ENCODE measurements around the gene SPON1. TPM values are rescaled to one million over a fixed set of nuclear protein-coding genes. Genes with fewer than 3 reads are reported as not detected.
A peak's percentile ranks its signal among the peaks of the same experiment; 100 is the strongest.

The SPON1 gene
- total RNA-seq, 1 experiment from 2014 or later, result 0.20 TPM

DNA sequence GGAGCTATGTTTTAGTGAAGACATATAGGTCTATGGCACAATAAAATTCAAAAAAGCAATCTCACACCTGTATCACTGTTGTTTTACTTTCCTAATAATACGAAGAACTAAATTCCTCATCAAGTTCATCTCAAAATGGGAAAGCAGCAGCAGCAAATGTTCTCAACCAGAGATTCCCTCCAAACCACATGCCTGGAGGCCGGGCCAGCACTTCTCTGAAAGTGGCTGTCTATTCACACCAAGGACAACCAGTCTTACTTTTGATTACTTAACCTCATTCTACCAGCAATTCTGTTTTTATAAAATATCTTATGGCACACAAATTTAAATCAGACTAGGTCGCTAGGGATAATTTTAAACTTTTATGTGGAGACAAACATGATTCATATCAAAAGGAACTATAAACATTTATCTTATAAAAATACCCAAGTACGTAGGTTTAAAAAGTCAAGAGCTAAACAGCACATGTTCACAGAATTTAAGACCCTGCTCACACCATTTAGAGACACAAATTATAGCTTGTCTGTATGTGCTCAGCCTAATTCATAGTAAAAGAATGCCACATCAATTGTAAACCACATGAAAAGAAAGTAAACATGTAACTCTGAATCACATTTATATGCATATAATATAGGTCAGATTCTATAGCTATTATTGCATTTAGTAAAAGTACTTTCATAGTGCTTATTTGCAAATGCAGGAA is 350.4 kb downstream of the SPON1 start:
- no peak overlapping the region for H3K4me2 ChIP-seq (ENCODE audit: insufficient read depth, insufficient read length, low read length)
- peaks cover 63% of the 10 kb centered on the region; the same call in 1 of the 2 replicates for H3K79me2 ChIP-seq (ENCODE audit: insufficient read depth, low read length)
- no peaks in the 10 kb centered on the region for H4K20me1 ChIP-seq (ENCODE audit: control insufficient read depth, insufficient read depth, insufficient read length)
- TF ChIP-seq, protein P1, sequence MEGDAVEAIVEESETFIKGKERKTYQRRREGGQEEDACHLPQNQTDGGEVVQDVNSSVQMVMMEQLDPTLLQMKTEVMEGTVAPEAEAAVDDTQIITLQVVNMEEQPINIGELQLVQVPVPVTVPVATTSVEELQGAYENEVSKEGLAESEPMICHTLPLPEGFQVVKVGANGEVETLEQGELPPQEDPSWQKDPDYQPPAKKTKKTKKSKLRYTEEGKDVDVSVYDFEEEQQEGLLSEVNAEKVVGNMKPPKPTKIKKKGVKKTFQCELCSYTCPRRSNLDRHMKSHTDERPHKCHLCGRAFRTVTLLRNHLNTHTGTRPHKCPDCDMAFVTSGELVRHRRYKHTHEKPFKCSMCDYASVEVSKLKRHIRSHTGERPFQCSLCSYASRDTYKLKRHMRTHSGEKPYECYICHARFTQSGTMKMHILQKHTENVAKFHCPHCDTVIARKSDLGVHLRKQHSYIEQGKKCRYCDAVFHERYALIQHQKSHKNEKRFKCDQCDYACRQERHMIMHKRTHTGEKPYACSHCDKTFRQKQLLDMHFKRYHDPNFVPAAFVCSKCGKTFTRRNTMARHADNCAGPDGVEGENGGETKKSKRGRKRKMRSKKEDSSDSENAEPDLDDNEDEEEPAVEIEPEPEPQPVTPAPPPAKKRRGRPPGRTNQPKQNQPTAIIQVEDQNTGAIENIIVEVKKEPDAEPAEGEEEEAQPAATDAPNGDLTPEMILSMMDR (conservative IDR thresholded peaks at IDR 0.05), result no peak
- no peak overlapping the region for H4K5ac ChIP-seq (ENCODE audit: insufficient read length, low read depth, low read length)
- no peak overlapping the region for H2BK5ac ChIP-seq (ENCODE audit: insufficient read length, low read length)
- no peak overlapping the region for H3K4me3 Mint-ChIP-seq
- no peaks in the 10 kb centered on the region for H3K27me3 Mint-ChIP-seq (ENCODE audit: low read depth)
- H3K14ac ChIP-seq (ENCODE audit: insufficient read depth, low read length), result no peak overlapping the region
- H3K9me3 ChIP-seq (ENCODE audit: control insufficient read depth, low read depth, low read length), result no peaks in the 10 kb centered on the region
- H2AFZ ChIP-seq (ENCODE audit: low read length), result no peak overlapping the region
- peaks cover 29 to 43% of the 10 kb centered on the region in 2 experiments for H3K4me1 Mint-ChIP-seq
- no peak overlapping the region for H4K8ac ChIP-seq (replicated peaks; ENCODE audit: insufficient read length, low read depth, low read length)
- H2AK5ac ChIP-seq (ENCODE audit: insufficient read length, low read length), result no peak overlapping the region
- H2BK15ac ChIP-seq (ENCODE audit: low read depth, low read length), result no peak overlapping the region
- H2BK12ac ChIP-seq (ENCODE audit: insufficient read length, low read depth, low read length), result no peak overlapping the region
- H2BK20ac ChIP-seq (ENCODE audit: low read depth, low read length, poor library complexity, severe bottlenecking), result no peak overlapping the region
- DNase-seq, result no peak
- no peak overlapping the region for H3K9ac ChIP-seq (ENCODE audit: extremely low read depth, insufficient read length, low read length)
- no peak overlapping the region for H3K4ac ChIP-seq (ENCODE audit: low read depth, low read length)
- WGBS (ENCODE audit: extremely low coverage, insufficient read length, low lambda C conversion rate), result no CpG with 5 or more reads among the region's 4 CpGs
- no peak overlapping the region for H2BK120ac ChIP-seq (ENCODE audit: low read depth, low read length, poor library complexity, severe bottlenecking)
- H3K36me3 Mint-ChIP-seq (ENCODE audit: insufficient read depth in 1 of 3, low read depth in 3 of 3), result no peaks in the 10 kb centered on the region
- H3K23ac ChIP-seq (ENCODE audit: insufficient read length, low read depth, low read length), result no peak overlapping the region
- H3K27ac Mint-ChIP-seq, result peak overlapping the region in 2 of 3 experiments; percentile 63 to 90; a peak in 6 of 7 replicates
- H3K4me1 ChIP-seq (ENCODE audit: insufficient read depth, low read length), result peaks cover 16% of the 10 kb centered on the region; the same call in 1 of the 2 replicates
- no peak overlapping the region for H3K27ac ChIP-seq (ENCODE audit: insufficient read length, low read depth, low read length)
- no peaks in the 10 kb centered on the region for H3K27me3 ChIP-seq (ENCODE audit: insufficient read depth, low read length)
- no peak overlapping the region for H3K18ac ChIP-seq (ENCODE audit: insufficient read length, low read depth, low read length)
- no peaks in the 10 kb centered on the region for H3K23me2 ChIP-seq (ENCODE audit: insufficient read length, low read depth, low read length, poor library complexity, severe bottlenecking)
- peaks cover 9% of the 10 kb centered on the region for H3K79me1 ChIP-seq (ENCODE audit: insufficient read depth, low read depth, low read length, poor library complexity, severe bottlenecking)
- H4K91ac ChIP-seq (ENCODE audit: insufficient read length, low read depth, low read length), result no peak overlapping the region
- no peak overlapping the region for H3T11ph ChIP-seq (ENCODE audit: low read length)
- no peaks in the 10 kb centered on the region for H3K9me3 Mint-ChIP-seq
- no peak overlapping the region for H3K56ac ChIP-seq (ENCODE audit: insufficient read length, low read depth, low read length)

Data from H9 (cell line).